Stimulated activated effector memory CD8-positive, alpha-beta T cell treated with anti-CD3 and anti-CD28 coated beads, Interleukin-12 subunit alpha, Interleukin-12 subunit beta, amount 100 ng/mL, for 72 hours (primary cell): ENCODE data around the gene NUDT14.

ENCODE experiments used
- ATAC-seq: fragments of 150-1000 bp; cut with Tn5 transposase; 2 replicates; pipeline ENCODE4 v1.10.0; 2021
- DNase-seq, 2 donors: peaks; one replicate each; pipeline ENCODE4 v3.0.0; 2021 to 2022; ENCODE audit warnings: low spot score in 2 of 2
- H3K27ac Mint-ChIP-seq: one replicate; pipeline ENCODE4 v1.8.0; 2022; ENCODE audit warnings: mild to moderate bottlenecking, mixed read lengths
- H3K36me3 Mint-ChIP-seq: one replicate; pipeline ENCODE4 v1.8.0; 2022; ENCODE audit warnings: mild to moderate bottlenecking, mixed read lengths
- H3K4me1 Mint-ChIP-seq: one replicate; pipeline ENCODE4 v1.8.0; 2022; ENCODE audit warnings: mixed read lengths
- H3K4me3 Mint-ChIP-seq: one replicate; pipeline ENCODE4 v1.8.0; 2022; ENCODE audit warnings: mild to moderate bottlenecking, mixed read lengths
- H3K9me3 Mint-ChIP-seq: one replicate; pipeline ENCODE4 v1.8.0; 2022; ENCODE audit warnings: mixed read lengths

Gene NUDT14

DNA sequence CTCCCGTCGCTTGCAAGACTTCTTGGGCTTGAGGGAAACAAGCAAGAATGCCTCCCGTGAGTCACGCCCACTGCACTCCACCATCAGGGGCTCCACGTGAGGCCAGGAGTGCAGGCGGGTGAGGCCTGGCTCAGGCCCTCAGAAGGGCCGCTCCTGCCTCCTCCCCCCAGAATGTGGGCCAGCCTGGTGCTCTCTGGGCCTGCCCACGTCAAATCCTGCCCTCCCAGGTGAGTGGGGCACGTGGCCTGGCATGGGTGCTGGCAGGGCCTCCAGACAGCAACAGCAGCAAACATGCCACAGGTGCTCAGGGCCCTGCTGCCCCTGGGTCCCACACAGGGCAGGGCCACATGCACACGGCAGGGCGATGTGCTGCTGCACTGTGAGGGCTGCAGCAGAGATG lies 36.7 kb upstream of the NUDT14 start:
- peaks cover 16% of the 10 kb centered on the region for H3K36me3 Mint-ChIP-seq
- DNase-seq (no peak), ATAC-seq (no peak)
- peaks cover 13% of the 10 kb centered on the region for H3K4me1 Mint-ChIP-seq
- H3K9me3 Mint-ChIP-seq: no peaks in the 10 kb centered on the region
- H3K27ac Mint-ChIP-seq: no peak overlapping the region
- no peak overlapping the region for H3K4me3 Mint-ChIP-seq

- Mint-ChIP-seq H3K9me3 (no peaks in the 10 kb centered on the region), H3K27ac (no peak overlapping the region), H3K4me1 (peaks cover 13% of the 10 kb centered on the region), H3K36me3 (peaks cover 16% of the 10 kb centered on the region), H3K4me3 (no peak overlapping the region)
- DNase-seq (no peak), ATAC-seq (no peak)
These were observed 35.6 kb upstream of the NUDT14 start for GRCh38 chr14:105216490-105217247.

- DNase-seq (no peak), ATAC-seq (no peak)
- Mint-ChIP-seq H3K36me3 (peaks cover 16% of the 10 kb centered on the region), H3K27ac (no peak overlapping the region), H3K9me3 (no peaks in the 10 kb centered on the region), H3K4me3 (no peak overlapping the region), H3K4me1 (peaks cover 13% of the 10 kb centered on the region)
These were observed 34.5 kb upstream of the NUDT14 start for GRCh38 chr14:105215602-105216001.

- Mint-ChIP-seq H3K4me1 (peaks cover 13% of the 10 kb centered on the region), H3K36me3 (peaks cover 13% of the 10 kb centered on the region), H3K4me3 (no peak overlapping the region), H3K9me3 (no peaks in the 10 kb centered on the region), H3K27ac (no peak overlapping the region)
- no peak for ATAC-seq
- DNase-seq: no peak
These were observed 33.3 kb upstream of the NUDT14 start for GRCh38 chr14:105214324-105214915.

GRCh38 chr14:105213361-105213760 lies 32.2 kb upstream of the NUDT14 start:
- ATAC-seq: no peak
- Mint-ChIP-seq H3K4me3 (no peak overlapping the region), H3K4me1 (peaks cover 13% of the 10 kb centered on the region), H3K27ac (no peak overlapping the region), H3K36me3 (peaks cover 3% of the 10 kb centered on the region), H3K9me3 (no peaks in the 10 kb centered on the region)
- DNase-seq: no peak

DNA sequence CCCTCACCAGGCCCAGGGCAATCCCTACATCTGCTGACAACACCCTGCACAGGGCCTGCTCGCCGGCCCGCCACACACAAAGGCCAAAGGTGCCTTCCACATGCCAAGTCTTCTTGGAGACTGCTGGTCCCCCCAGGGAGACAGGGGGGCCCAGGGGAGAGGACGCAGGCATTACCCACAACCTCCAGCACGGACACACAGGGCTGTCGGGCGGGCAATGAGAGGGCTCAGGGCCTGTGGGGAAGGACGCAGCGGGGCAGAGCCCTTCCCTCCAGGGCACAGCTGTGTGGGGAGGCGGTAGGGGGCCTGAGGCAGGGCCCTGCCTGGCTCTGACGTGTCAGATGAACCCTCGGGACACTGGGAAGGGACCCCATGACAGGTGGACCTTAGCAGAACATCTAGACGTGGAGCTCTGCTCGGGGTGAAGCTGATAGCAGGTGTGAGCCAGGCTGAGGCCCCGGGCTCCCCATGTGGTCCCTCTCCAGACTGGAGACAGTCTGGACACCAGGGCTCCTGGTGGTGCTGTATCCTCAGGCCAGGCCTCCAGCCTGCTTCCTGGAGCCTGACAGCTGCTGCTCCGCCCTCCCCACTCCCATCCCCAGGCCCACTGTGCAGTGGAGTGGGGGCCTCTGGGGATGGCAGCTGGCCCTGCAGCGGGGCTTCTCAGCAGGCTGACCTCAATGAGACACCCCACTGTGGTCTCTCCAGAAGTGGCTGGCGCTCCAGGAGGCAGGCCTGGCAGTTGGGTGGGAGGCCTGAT lies 31.6 kb upstream of the NUDT14 start:
- DNase-seq: no peak
- H3K36me3 Mint-ChIP-seq: no peaks in the 10 kb centered on the region

GRCh38 chr14:105211758-105212089 lies 30.6 kb upstream of the NUDT14 start:
- no peak overlapping the region for H3K4me3 Mint-ChIP-seq
- H3K4me1 Mint-ChIP-seq: peaks cover 13% of the 10 kb centered on the region
- H3K36me3 Mint-ChIP-seq: no peaks in the 10 kb centered on the region
- ATAC-seq: no peak
- H3K9me3 Mint-ChIP-seq: no peaks in the 10 kb centered on the region
- H3K27ac Mint-ChIP-seq: no peak overlapping the region
- no peak for DNase-seq

More for the DNA sequence above, 31.6 kb upstream of the NUDT14 start:
- Mint-ChIP-seq H3K4me3 (no peak overlapping the region), H3K27ac (peak overlapping the region; percentile 45), H3K9me3 (no peaks in the 10 kb centered on the region), H3K4me1 (peaks cover 13% of the 10 kb centered on the region)
- ATAC-seq: no peak

GRCh38 chr14:105211086-105211757 lies 30.1 kb upstream of the NUDT14 start:
- no peak for ATAC-seq
- Mint-ChIP-seq H3K9me3 (no peaks in the 10 kb centered on the region), H3K27ac (no peak overlapping the region), H3K4me1 (peaks cover 13% of the 10 kb centered on the region), H3K4me3 (no peak overlapping the region), H3K36me3 (no peaks in the 10 kb centered on the region)
- DNase-seq: no peak

GRCh38 chr14:105210266-105211025 lies 29.3 kb upstream of the NUDT14 start:
- ATAC-seq: no peak
- no peak for DNase-seq
- Mint-ChIP-seq H3K4me1 (peaks cover 6% of the 10 kb centered on the region), H3K27ac (no peak overlapping the region), H3K36me3 (no peaks in the 10 kb centered on the region), H3K9me3 (no peaks in the 10 kb centered on the region), H3K4me3 (no peak overlapping the region)

DNA sequence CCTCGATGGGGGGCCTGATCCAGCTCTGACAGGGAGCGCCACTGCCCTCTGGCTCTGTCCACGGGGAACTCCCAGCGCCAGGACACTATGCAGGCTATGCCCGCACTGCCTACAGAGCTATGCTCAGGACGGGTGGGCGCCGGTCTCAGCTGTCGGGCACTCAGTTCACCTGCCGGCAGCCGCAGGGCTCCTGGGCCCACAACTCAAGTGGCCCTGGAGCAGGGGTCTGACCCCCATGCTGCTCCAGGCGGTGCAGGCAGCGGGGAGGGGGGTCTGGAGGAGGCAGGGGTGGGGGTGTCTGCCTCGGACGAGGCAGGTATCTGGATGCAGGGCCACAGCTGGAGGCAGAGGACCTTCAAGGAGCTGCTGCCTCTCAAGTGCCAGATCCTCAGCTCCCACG lies 28.5 kb upstream of the NUDT14 start:
- ATAC-seq: no peak
- no peaks in the 10 kb centered on the region for H3K36me3 Mint-ChIP-seq
- no peak overlapping the region for H3K4me3 Mint-ChIP-seq
- DNase-seq: no peak
- H3K27ac Mint-ChIP-seq: no peak overlapping the region
- no peaks in the 10 kb centered on the region for H3K9me3 Mint-ChIP-seq
- peaks cover 3% of the 10 kb centered on the region for H3K4me1 Mint-ChIP-seq

- H3K4me1 Mint-ChIP-seq: peaks cover 9% of the 10 kb centered on the region
- no peaks in the 10 kb centered on the region for H3K9me3 Mint-ChIP-seq
- ATAC-seq: no peak
- DNase-seq: no peak
- H3K27ac Mint-ChIP-seq: no peak overlapping the region
- peaks cover 3% of the 10 kb centered on the region for H3K36me3 Mint-ChIP-seq
- no peak overlapping the region for H3K4me3 Mint-ChIP-seq
These were observed 28.0 kb upstream of the NUDT14 start for GRCh38 chr14:105209091-105209490.

- Mint-ChIP-seq H3K4me3 (no peak overlapping the region), H3K4me1 (peaks cover 10% of the 10 kb centered on the region), H3K36me3 (peaks cover 6% of the 10 kb centered on the region), H3K27ac (no peak overlapping the region), H3K9me3 (no peaks in the 10 kb centered on the region)
- DNase-seq (no peak), ATAC-seq (no peak)
These were observed 27.6 kb upstream of the NUDT14 start for GRCh38 chr14:105208738-105209075.

DNA sequence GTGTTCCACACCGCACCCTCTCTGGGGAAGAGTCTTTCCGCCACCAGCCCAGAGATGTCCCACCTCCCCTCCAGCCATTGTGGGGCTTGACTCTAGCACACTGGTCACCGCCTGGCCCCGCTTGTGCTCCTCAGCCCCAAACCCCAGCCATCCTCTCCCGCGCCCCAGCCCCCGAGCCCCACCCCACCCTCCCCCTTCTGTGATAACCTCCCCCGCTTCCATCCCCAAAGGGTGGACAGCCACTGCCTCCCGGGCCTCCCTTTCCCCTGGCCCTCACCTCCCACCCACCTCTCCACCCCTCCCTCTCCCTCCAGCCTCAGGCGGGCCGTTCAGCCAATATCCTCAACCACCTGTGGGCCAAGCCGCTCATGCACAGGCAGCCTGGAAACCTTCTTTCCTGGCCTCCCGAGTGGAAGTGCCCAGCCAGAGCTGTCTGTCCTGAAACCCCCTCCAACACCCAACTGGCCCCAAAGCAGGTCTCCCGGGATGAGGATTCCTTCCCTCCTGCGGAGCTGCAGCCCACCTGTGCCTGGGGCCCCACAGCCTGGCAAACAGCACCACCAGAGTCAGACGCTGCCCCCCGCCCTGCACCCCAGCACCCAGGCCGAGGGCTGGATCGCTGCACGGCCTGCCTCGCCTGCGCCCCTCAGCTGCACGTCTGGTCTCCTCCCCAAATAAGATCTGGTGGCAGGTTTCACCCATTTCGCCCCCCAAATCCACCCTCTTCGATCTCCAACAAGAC lies 27.1 kb upstream of the NUDT14 start:
- H3K27ac Mint-ChIP-seq: no peak overlapping the region
- H3K4me3 Mint-ChIP-seq: no peak overlapping the region
- ATAC-seq: no peak
- no peaks in the 10 kb centered on the region for H3K9me3 Mint-ChIP-seq
- DNase-seq: no peak
- peaks cover 6% of the 10 kb centered on the region for H3K36me3 Mint-ChIP-seq
- H3K4me1 Mint-ChIP-seq: peaks cover 10% of the 10 kb centered on the region

- H3K9me3 Mint-ChIP-seq: no peaks in the 10 kb centered on the region
- H3K36me3 Mint-ChIP-seq: peaks cover 6% of the 10 kb centered on the region
- no peak overlapping the region for H3K4me3 Mint-ChIP-seq
- no peak for ATAC-seq
- no peak overlapping the region for H3K27ac Mint-ChIP-seq
- H3K4me1 Mint-ChIP-seq: peaks cover 10% of the 10 kb centered on the region
- no peak for DNase-seq
These were observed 26.4 kb upstream of the NUDT14 start for GRCh38 chr14:105207460-105207901.
